Measurements from ENCODE around the gene TPM1.
A peak's percentile ranks its signal among the peaks of the same experiment; 100 is the strongest.
"Not testable (repeated sequence)": the region's sequence is repeated elsewhere in the genome, so short reads cannot be mapped to it uniquely, and the experiment has no call there.

TPM1 gene

GRCh38 chr15:63041974-63042876 is at the start of gene TPM1:
TPM1 (plus strand) TSS chr15:63042747; CDS start chr15:63042830, 83 bp downstream.
- DNase-seq: peak; percentile 25

GRCh38 chr15:62993066-62993465 is 49.5 kb upstream of the TPM1 start:
- DNase-seq: no peak

DNA sequence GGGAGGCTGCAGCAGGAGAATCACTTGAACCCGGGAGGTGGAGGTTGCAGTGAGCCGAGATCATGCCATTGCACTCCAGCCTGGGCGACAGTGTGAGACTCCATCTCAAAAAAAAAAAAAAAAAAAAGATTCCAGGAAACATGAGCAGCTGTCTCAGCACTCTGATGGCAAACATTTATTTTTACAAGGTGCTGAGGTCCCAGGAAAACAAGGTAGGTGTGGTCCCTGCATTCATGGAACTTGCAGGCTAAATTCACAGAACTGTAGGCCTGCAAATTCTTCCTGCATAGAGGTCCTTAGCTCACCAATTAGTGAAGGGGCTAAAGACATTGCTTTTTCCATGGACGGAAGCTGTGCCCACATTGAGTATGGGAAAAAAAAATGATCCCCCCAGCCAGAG is 48.9 kb upstream of the TPM1 start:
- not testable (repeated sequence) for DNase-seq

GRCh38 chr15:62994439-62994838 is 48.1 kb upstream of the TPM1 start:
- no peak for DNase-seq

- DNase-seq: no peak
These were observed 47.4 kb upstream of the TPM1 start for GRCh38 chr15:62994975-62995681.

- no peak for DNase-seq
These were observed 45.1 kb upstream of the TPM1 start for GRCh38 chr15:62997441-62997840.

DNA sequence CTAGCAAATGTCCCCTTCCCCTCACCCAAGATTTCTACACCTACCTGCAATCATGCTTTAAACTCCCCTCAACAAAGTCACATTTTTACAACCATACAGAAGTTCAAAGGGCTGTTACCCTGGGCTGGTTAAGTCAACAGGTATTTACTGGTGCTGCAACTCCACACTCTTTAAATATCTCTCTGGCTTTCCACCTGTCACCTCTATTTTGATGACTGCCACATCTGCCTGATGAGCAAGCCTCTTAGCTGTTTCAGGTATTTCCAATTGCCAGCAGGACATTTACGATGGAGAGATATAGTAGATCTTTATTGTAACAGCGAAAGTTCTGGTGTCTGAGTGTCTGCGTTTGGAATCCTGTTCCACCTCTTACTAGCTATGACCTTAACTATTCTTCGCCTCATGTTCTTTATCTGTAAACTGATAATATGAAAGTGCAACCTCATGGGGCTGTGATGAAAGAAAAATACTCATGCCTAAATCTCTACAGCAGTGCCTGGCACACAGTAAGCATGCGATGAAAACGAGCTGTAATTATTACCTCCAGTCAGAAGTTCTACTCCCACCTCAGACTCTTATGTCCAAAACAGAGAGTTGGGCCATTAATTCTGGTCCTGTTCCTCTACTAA is 44.2 kb upstream of the TPM1 start:
- no peak for DNase-seq

DNA sequence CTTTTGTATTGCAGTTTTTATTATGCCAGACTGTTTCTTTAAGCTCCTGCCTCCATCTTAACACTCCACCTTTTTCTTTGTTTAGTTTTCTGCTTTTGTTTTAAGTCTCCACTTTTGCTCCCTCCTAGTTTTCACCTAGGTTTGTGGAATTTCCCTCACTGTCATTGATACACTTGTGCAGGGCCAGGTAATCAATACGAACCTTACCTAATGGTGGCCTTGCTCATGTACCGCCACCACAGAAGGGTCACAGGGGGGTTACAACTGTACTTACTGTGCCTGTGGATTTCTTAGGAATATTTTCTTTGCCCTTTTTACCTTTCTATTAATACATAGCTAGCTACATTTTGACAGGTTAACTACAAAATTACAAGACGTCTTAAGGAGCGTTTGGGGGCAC is 43.4 kb upstream of the TPM1 start:
- DNase-seq: no peak

DNA sequence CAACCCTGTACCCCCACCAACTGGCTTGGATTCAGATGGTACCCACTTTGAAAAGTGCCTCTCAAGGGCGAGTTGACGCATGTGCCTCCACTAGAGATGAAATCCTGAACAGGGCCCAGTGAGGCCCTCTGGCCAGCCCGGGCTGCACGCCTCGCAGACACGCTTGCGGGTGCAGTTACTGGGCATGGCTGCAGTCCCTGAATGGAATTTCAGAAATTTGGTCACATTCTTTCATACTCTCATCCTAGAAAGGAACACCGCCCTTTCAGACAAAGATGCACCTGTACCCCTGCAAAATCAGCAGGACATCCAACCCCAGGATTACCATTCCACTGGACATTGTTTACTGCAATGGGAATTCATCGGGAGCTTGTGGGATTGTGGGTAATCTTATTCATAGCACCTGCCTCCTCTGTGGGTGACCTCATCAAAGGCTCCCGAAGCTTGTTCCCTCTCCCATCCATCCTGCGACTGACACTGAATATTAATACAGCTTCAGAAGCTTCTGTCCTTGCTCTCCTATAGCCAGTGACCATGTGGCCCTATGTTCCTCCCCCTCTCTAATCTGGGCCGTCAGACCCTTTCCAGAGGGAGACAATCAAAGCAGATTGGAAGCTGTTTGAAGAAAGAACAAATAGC is 42.5 kb upstream of the TPM1 start:
- DNase-seq: no peak

DNA sequence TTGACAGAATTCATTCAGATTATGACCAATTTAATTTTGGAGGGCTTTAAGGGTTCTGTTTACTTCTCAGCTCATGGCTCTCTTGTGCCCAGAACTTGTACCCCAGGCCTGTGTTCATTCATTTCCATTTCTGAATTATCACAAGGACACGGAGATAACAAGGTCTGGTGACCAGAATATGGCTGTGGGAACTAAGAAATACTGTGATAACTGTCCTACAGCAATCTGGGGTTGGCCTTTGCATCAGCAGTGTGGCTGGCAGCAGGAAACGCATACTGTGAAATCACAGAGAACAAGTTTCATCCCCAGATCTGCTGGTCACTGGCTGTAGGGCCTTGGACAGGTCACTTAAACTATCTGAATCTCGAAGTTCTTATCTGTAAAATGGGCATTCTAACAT is 41.8 kb upstream of the TPM1 start:
- DNase-seq: no peak

DNA sequence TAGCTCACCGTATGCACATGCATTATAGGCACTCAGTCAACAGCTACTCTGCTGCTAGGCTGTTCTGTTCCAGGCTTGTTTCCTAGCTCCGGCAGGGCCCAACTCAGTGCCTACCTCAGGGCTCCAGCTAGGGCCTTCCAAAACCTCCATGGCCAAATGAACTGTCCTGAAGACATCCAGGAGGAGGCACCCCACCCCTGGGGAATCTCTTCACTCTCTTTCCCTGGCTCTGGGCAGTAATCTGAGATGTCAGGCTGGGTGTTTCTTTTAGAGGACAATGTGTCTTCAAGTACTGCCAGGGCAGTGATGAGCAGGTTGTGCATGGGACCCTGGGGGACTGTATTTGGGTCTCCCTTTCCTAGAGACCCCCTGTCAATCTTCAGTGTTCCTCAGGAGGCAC is 38.3 kb upstream of the TPM1 start:
- no peak for DNase-seq

GRCh38 chr15:63006032-63006878 is 36.3 kb upstream of the TPM1 start:
- DNase-seq: no peak

DNA sequence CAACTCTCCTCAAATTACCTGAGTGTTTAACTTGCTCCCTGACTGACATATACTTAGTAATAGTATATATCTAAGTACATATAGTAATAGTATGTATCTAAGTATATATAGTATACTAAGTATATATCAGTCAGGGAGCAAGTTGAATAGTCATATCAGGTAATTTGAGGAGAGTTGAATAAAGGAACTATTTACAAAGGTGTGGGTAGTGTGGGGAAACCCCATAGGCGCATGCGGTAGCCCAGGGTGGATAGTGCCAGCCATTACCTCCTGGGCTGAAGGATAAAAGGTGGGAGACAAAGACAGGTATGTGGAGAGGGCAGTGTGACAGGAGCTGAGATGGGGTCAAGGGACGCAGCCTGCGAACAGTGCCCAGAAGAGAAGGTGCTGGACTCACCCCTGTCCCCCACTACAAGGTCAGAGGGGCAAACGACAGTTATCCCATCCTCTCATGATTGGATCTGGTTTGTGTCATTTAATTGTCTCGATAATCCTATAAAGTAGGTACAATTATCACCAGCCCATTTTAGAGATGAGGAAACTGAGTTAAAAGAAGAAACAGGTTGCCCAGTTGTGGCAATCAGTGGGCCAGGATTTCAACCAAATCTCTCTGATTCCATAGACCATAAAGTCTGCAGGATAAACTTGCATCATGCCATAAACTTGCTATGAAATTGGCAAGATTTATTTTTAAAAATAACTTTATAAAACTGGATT is 34.1 kb upstream of the TPM1 start:
- no peak for DNase-seq

DNA sequence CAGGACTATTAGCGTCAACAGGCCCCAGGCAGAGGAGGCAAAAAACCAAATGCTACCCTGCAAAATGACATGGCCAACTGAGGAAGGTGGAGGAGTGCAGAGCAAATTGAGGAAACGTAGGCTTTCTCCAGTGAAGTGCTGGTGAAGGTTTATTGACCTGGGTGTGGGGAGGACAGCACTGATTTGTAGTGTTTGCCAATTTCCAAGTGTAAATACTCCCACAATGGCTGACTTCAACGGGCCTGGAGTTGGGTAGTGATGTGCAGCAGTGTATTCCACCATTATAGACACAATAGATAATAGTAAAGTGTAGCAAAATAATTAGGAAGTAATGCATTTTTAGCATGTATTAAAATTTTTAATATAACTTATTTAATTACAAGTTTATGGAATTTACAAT is 32.2 kb upstream of the TPM1 start:
- no peak for DNase-seq

DNA sequence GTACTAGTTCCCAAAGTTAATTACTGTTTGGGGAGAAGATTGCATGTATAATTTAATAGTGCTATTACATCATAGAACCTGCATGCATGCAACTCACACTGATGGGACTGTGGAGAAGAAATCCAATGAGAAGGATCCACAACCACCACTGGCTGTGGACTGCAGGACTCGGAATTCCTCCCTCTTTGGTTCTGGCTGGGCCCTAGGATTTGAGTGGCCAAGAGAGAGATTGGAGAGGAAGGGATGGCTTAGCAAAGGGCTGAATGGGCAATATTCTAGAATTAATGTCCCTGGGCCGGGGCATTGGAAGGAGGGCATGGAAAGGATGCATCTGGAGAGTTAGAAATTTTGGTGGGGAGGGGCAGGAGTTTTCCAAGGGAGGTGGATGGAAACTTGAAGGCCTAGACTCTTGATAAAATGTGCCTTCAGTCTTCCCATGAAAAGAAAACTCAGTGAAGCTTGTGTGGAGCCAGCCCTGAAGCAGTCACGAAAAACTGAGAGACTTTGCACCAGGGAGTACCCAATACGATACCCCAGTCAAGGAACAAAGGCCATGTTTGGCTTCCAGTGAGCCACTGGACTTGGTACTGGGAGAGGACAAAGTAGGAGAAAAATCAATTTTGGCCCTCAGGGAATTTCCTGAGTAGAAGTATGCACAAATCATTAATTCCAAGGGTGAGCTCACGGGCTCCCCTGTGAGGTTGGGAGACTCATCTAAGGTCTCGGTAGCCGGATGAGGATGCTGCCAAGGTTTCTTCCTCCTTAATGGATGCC is 31.4 kb upstream of the TPM1 start:
- no peak for DNase-seq

DNA sequence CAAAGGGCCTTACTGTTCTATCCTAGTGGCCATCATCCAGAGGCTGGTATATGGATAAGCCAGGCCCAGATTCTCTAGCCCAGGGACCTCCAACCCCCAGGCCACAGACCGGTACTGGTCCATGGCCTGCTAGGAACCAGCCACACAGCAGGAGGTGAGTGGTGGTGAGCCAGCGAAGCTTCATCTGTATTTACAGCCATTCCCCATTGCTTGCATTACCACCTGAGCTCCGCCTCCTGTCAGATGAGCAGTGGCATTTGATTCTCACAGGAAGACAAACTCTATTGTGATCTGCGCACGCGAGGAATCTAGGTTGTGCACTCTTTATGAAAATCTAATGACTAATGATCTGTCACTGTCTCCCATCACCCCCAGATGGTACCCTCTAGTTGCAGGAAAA is 30.1 kb upstream of the TPM1 start:
- DNase-seq: no peak

GRCh38 chr15:63013052-63013808 is 29.3 kb upstream of the TPM1 start:
- no peak for DNase-seq

- DNase-seq: no peak
These were observed 28.0 kb upstream of the TPM1 start for GRCh38 chr15:63014578-63014977.

- DNase-seq: no peak
These were observed 26.9 kb upstream of the TPM1 start for GRCh38 chr15:63015618-63016017.

- no peak for DNase-seq
These were observed 26.3 kb upstream of the TPM1 start for GRCh38 chr15:63016234-63016633.

Measured in activated T-cell treated with anti-CD3 and anti-CD28 coated beads, Interleukin-2, amount 50 U/mL, for 1 hour (primary cell).